Spleen (tissue), 11 donors: ENCODE results near the gene PLXND1. TPM values are rescaled to one million over a fixed set of nuclear protein-coding genes. Genes with fewer than 3 reads are reported as not detected.

Source experiments
- DNase-seq: peaks from one replicate; pipeline ENCODE4 v3.0.0-alpha.2; 2020
- H3K27ac ChIP-seq, 8 donors: fragments of 200-600 bp; sonication (generic) in 7 of 8; 1 replicate in 4 of 8; 2 replicates in 4 of 8; pipeline versions ENCODE4 v1.5.0 to v1.8.0; 2016 to 2021; ENCODE audit warnings: inconsistent platforms in 4 of 8, mild to moderate bottlenecking in 4 of 8, moderate library complexity in 1 of 8
- H3K27me3 ChIP-seq, 7 donors: fragments of 200-600 bp; sonication (generic) in 6 of 7; replicated peaks in 1 of 7; 1 replicate in 4 of 7; 2 replicates in 3 of 7; pipeline versions ENCODE4 v1.5.0 to v1.8.0; 2016 to 2021; ENCODE audit warnings: inconsistent platforms in 3 of 7, mild to moderate bottlenecking in 1 of 7
- H3K36me3 ChIP-seq, 6 donors: fragments of 200-600 bp; sonication (generic) in 5 of 6; 1 replicate in 4 of 6; 2 replicates in 2 of 6; pipeline versions ENCODE4 v1.5.0 to v1.8.0; 2016 to 2021; ENCODE audit warnings: inconsistent platforms in 2 of 6
- H3K4me1 ChIP-seq, 6 donors: fragments of 200-600 bp; sonication (generic) in 5 of 6; 1 replicate in 3 of 6; 2 replicates in 3 of 6; pipeline versions ENCODE4 v1.5.0 to v1.8.0; 2016 to 2021; ENCODE audit warnings: inconsistent platforms in 3 of 6
- H3K4me3 ChIP-seq, 8 donors: fragments of 200-600 bp; sonication (generic) in 7 of 8; 1 replicate in 4 of 8; 2 replicates in 4 of 8; pipeline versions ENCODE4 v1.5.0 to v1.8.0; 2016 to 2021; ENCODE audit warnings: inconsistent platforms in 4 of 8, mild to moderate bottlenecking in 4 of 8, moderate library complexity in 2 of 8
- H3K9me3 ChIP-seq, 8 donors: fragments of 200-600 bp; sonication (generic) in 7 of 8; 1 replicate in 4 of 8; 2 replicates in 4 of 8; pipeline versions ENCODE4 v1.5.0 to v1.8.0; 2016 to 2021; ENCODE audit warnings: inconsistent platforms in 4 of 8
- CTCF ChIP-seq, 11 experiments: fragments of 200-600 bp in 7 of 11; fragments of 450-650 bp in 4 of 11; sonication (generic) in 4 of 11; IDR thresholded peaks in 8 of 11; conservative IDR thresholded peaks in 3 of 11; 1 replicate in 7 of 11; 2 replicates in 4 of 11; pipeline versions ENCODE4 v1.4.0 to v1.8.0; 2016 to 2021; ENCODE audit warnings: antibody characterized with exemption in 11 of 11, inconsistent platforms in 4 of 11, mild to moderate bottlenecking in 1 of 11
- POLR2A ChIP-seq, 3 donors: fragments of 450-650 bp; IDR thresholded peaks; one replicate each; pipeline ENCODE4 v1.5.1; 2017; ENCODE audit warnings: antibody characterized with exemption in 3 of 3, mild to moderate bottlenecking in 1 of 3
- POLR2AphosphoS5 ChIP-seq, 3 donors: sonication (generic); formaldehyde crosslinking; IDR thresholded peaks; one replicate each; pipeline ENCODE4 v1.5.1; 2017; ENCODE audit warnings: antibody characterized with exemption in 3 of 3
- WGBS, 5 donors: extraction: QIAGEN DNeasy Blood & Tissue Kit in 3 of 5; methylation state at CpG; one replicate each; pipeline versions ENCODE4 v1.1.5 to v1.1.7; 2013 to 2018; 5-methylcytosine and 5-hydroxymethylcytosine counted together
- intact Hi-C: fragments of 100-400 bp; cut with DNase I; formaldehyde crosslinking; loops from one replicate; pipeline ENCODE4 v1.15.0; 2023; ENCODE audit warnings: low total_unique reads
- polyA plus RNA-seq, 3 donors: library from polyadenylated mRNA; stranded (reverse); fragments of 200-250 nt; gene quantifications; one replicate each; pipeline ENCODE4 v1.2.1, GENCODE V29; 2013
- total RNA-seq, 7 donors: library from RNA; depleted of rRNA in 3 of 7; stranded (reverse); fragments of >200 nt in 3 of 7; fragmentation: NEBNext Ultra II Directional in 4 of 7; extraction: Animal tissue kit (Norgen Biotek cat#: 25700) in 4 of 7; gene quantifications; one replicate each; pipeline versions ENCODE4 v1.1.0 to v1.2.1, GENCODE V29; 2016 to 2021
- donor health status: healthy with polysubstance abuse.
- donor health status: DM: no; HTN: no; CAD: no; lungs with moderate emphysema.
- donor health status: DM: no; HTN: no; CAD: no.
- donor health status: Bipolar disorder and iron deficiency.
- donor health status: healthy.
- donor health status: DM: no; HTN: no; CAD: no.
- donor health status: DM: yes; HTN: yes; CAD: no.

The PLXND1 gene
- total and polyA plus RNA-seq, 10 donors = 44.4 to 238 (median 164) TPM

GRCh38 chr3:129557548-129557894 is 49.0 kb downstream of the PLXND1 start:
- H3K36me3 ChIP-seq = peaks cover 0 to 77% (median 27%) of the 10 kb centered on the region in 6 donors

GRCh38 chr3:129556890-129557547 is 49.5 kb downstream of the PLXND1 start:
- no peak overlapping the region for H3K4me3 ChIP-seq
- peaks cover 15 to 98% (median 61%) of the 10 kb centered on the region in 6 donors for H3K4me1 ChIP-seq
- WGBS, 5 donors = 85 to 92% (median 90%) methylated on average over 30 to 31 of the region's 31 CpGs
- peak overlapping the region in 4 of 8 donors; percentile 2 to 76 (median 42) for H3K27ac ChIP-seq
- DNase-seq = no peak
- peaks cover 0 to 72% (median 23%) of the 10 kb centered on the region in 6 donors for H3K36me3 ChIP-seq
- TF ChIP-seq POLR2AphosphoS5 (IDR thresholded peaks at IDR 0.05) = peak in 1 of 3 donors; percentile 48
- TF ChIP-seq CTCF (IDR thresholded peaks at IDR 0.05 in 8 of 11, conservative IDR thresholded peaks at IDR 0.05 in 3 of 11) = no peak
- no peaks in the 10 kb centered on the region for H3K9me3 ChIP-seq
- intact Hi-C loops = no loop called here
- H3K27me3 ChIP-seq = no peaks in the 10 kb centered on the region

More at GRCh38 chr3:129557548-129557894, 49.0 kb downstream of the PLXND1 start:
- TF ChIP-seq CTCF (IDR thresholded peaks at IDR 0.05 in 8 of 11, conservative IDR thresholded peaks at IDR 0.05 in 3 of 11) (no peak), POLR2AphosphoS5 (IDR thresholded peaks at IDR 0.05) (peak in 1 of 3 donors; percentile 16)
- no peak for DNase-seq
- intact Hi-C loops = no loop called here
- Histone ChIP-seq H3K9me3 (no peaks in the 10 kb centered on the region), H3K4me3 (no peak overlapping the region), H3K27me3 (no peaks in the 10 kb centered on the region), H3K27ac (peak overlapping the region in 4 of 8 donors; percentile 70 to 79 (median 75)), H3K4me1 (peaks cover 15 to 100% (median 63%) of the 10 kb centered on the region in 6 donors)
- 75 to 89% (median 87%) methylated on average over 11 of the region's 11 CpGs for WGBS, 5 donors

- Histone ChIP-seq H3K4me1 (peaks cover 11 to 91% (median 54%) of the 10 kb centered on the region in 6 donors), H3K4me3 (no peak overlapping the region), H3K27me3 (no peaks in the 10 kb centered on the region), H3K36me3 (peaks cover 0 to 65% (median 22%) of the 10 kb centered on the region in 6 donors), H3K9me3 (no peaks in the 10 kb centered on the region), H3K27ac (peak overlapping the region in 2 of 8 donors; percentile 1 to 11)
- TF ChIP-seq CTCF (IDR thresholded peaks at IDR 0.05 in 8 of 11, conservative IDR thresholded peaks at IDR 0.05 in 3 of 11) (no peak), POLR2AphosphoS5 (IDR thresholded peaks at IDR 0.05) (no peak), POLR2A (IDR thresholded peaks at IDR 0.05) (no peak)
- WGBS, 5 donors = 82 to 94% (median 89%) methylated on average over 11 to 15 of the region's 15 CpGs
- intact Hi-C loops = no loop called here
- no peak for DNase-seq
Measured at GRCh38 chr3:129556358-129556695, 50.1 kb downstream of the PLXND1 start.

- no peaks in the 10 kb centered on the region for H3K9me3 ChIP-seq
- peaks cover 0 to 60% (median 22%) of the 10 kb centered on the region in 6 donors for H3K36me3 ChIP-seq
- no peak for DNase-seq
- H3K27me3 ChIP-seq = no peaks in the 10 kb centered on the region
- H3K4me3 ChIP-seq = no peak overlapping the region
- peak overlapping the region in 2 of 8 donors; percentile 1 to 11 for H3K27ac ChIP-seq
- peak in 2 of 3 donors; percentile 23 to 57 for TF ChIP-seq POLR2AphosphoS5 (IDR thresholded peaks at IDR 0.05)
- no peak for TF ChIP-seq POLR2A (IDR thresholded peaks at IDR 0.05)
- TF ChIP-seq CTCF (IDR thresholded peaks at IDR 0.05 in 8 of 11, conservative IDR thresholded peaks at IDR 0.05 in 3 of 11) = no peak
- intact Hi-C loops = no loop called here
- H3K4me1 ChIP-seq = peaks cover 11 to 86% (median 49%) of the 10 kb centered on the region in 6 donors
- 71 to 80% (median 77%) methylated on average over 13 to 18 of the region's 18 CpGs for WGBS, 5 donors
Measured at GRCh38 chr3:129555616-129556357, 50.7 kb downstream of the PLXND1 start.
